GM18868 (cell line): ENCODE measurements around the gene LRP1B.

Experiments
- ATAC-seq: cut with Tn5 transposase; IDR thresholded peaks from one replicate; pipeline ENCODE4 v1.9.1; 2021; ENCODE audit warnings: mild to moderate bottlenecking, moderate library complexity; ENCODE audit not compliant: unreplicated experiment

LRP1B gene

GRCh38 chr2:142131010-142131669, at the start of gene LRP1B:
TSS of gene LRP1B (minus strand) at chr2:142131016. CDS start at chr2:142130729, 287 bp downstream.
- peak; percentile 46 for ATAC-seq

- no peak for ATAC-seq
Measured at GRCh38 chr2:142179686-142180085, 48.9 kb upstream of the LRP1B start.

- ATAC-seq, result no peak
Measured at GRCh38 chr2:142178604-142179003, 47.8 kb upstream of the LRP1B start.

- no peak for ATAC-seq
Measured at GRCh38 chr2:142176941-142177340, 46.1 kb upstream of the LRP1B start.

GRCh38 chr2:142175813-142176338, 45.1 kb upstream of the LRP1B start:
- ATAC-seq, result no peak

- ATAC-seq, result no peak
Measured at GRCh38 chr2:142174176-142174575, 43.4 kb upstream of the LRP1B start.

- no peak for ATAC-seq
Measured at GRCh38 chr2:142170847-142171246, 40.0 kb upstream of the LRP1B start.

GRCh38 chr2:142165790-142166189, 35.0 kb upstream of the LRP1B start:
- ATAC-seq, result peak; percentile 99

GRCh38 chr2:142153601-142154000, 22.8 kb upstream of the LRP1B start:
- ATAC-seq, result no peak

GRCh38 chr2:142150453-142150852, 19.6 kb upstream of the LRP1B start:
- no peak for ATAC-seq

GRCh38 chr2:142144547-142144946, 13.7 kb upstream of the LRP1B start:
- ATAC-seq, result no peak

- ATAC-seq, result no peak
Measured at GRCh38 chr2:142142595-142142994, 11.8 kb upstream of the LRP1B start.

GRCh38 chr2:142140434-142140845, 9.6 kb upstream of the LRP1B start:
- peak; percentile 80 for ATAC-seq

- no peak for ATAC-seq
Measured at GRCh38 chr2:142139384-142139783, 8.6 kb upstream of the LRP1B start.

- ATAC-seq, result no peak
Measured at GRCh38 chr2:142136571-142136970, 5.8 kb upstream of the LRP1B start.

GRCh38 chr2:142134911-142135310, 4.1 kb upstream of the LRP1B start:
- no peak for ATAC-seq

GRCh38 chr2:142130111-142131009, 456 bp downstream of the LRP1B start:
- peak; percentile 39 for ATAC-seq

GRCh38 chr2:142128105-142128504, 2.7 kb downstream of the LRP1B start:
- no peak for ATAC-seq

- ATAC-seq, result no peak
Measured at GRCh38 chr2:142127248-142127647, 3.6 kb downstream of the LRP1B start.

- ATAC-seq, result no peak
Measured at GRCh38 chr2:142124706-142125105, 6.1 kb downstream of the LRP1B start.

- ATAC-seq, result no peak
Measured at GRCh38 chr2:142119347-142119746, 11.5 kb downstream of the LRP1B start.

GRCh38 chr2:142112757-142113221, 18.0 kb downstream of the LRP1B start:
- ATAC-seq, result no peak
